Trophoblast cell (in vitro differentiated cells and primary cell): ENCODE data around the gene TMEM91.

ENCODE experiments used
- DNase-seq, 2 donors: peaks; one replicate each; pipeline ENCODE4 v3.0.0-alpha.2; 2016
- H2AFZ ChIP-seq: 2 replicates; pipeline ENCODE4 v1.6.1; 2013; ENCODE audit warnings: low read length, moderate library complexity, mild to moderate bottlenecking; ENCODE audit not compliant: insufficient read depth, poor library complexity
- H2AK5ac ChIP-seq: 2 replicates; pipeline ENCODE4 v1.6.1; 2013; ENCODE audit warnings: mild to moderate bottlenecking, low read length
- H2BK120ac ChIP-seq: 2 replicates; pipeline ENCODE4 v1.6.1; 2013; ENCODE audit warnings: low read length, mild to moderate bottlenecking, moderate library complexity; ENCODE audit not compliant: insufficient read depth, poor library complexity
- H2BK12ac ChIP-seq: 2 replicates; pipeline ENCODE4 v1.6.1; 2013; ENCODE audit warnings: mild to moderate bottlenecking, low read length, moderate library complexity
- H2BK5ac ChIP-seq: 2 replicates; pipeline ENCODE4 v1.6.1; 2013; ENCODE audit warnings: low read length, low read depth, moderate library complexity, mild to moderate bottlenecking; ENCODE audit not compliant: poor library complexity
- H3K14ac ChIP-seq: 2 replicates; pipeline ENCODE4 v1.6.1; 2013; ENCODE audit warnings: mild to moderate bottlenecking, low read length
- H3K18ac ChIP-seq: 2 replicates; pipeline ENCODE4 v1.6.1; 2013; ENCODE audit warnings: mild to moderate bottlenecking, low read length
- H3K23ac ChIP-seq: 2 replicates; pipeline ENCODE4 v1.6.1; 2013; ENCODE audit warnings: low read length
- H3K27ac ChIP-seq: 2 replicates; pipeline ENCODE4 v1.5.1; 2013; ENCODE audit warnings: low read depth, mild to moderate bottlenecking, inconsistent platforms, low read length, moderate library complexity
- H3K27me3 ChIP-seq: 2 replicates; pipeline ENCODE4 v1.6.1; 2013; ENCODE audit warnings: inconsistent platforms, mild to moderate bottlenecking, low read length, moderate library complexity; ENCODE audit not compliant: insufficient read depth
- H3K36me3 ChIP-seq, 2 experiments: 1 replicate in 1 of 2; 2 replicates in 1 of 2; pipeline ENCODE4 v1.6.1; 2013; ENCODE audit warnings: low read length in 2 of 2, mild to moderate bottlenecking in 2 of 2, moderate library complexity in 1 of 2; ENCODE audit not compliant: insufficient read depth in 2 of 2, control insufficient read depth in 1 of 2
- H3K4ac ChIP-seq: 2 replicates; pipeline ENCODE4 v1.6.1; 2013; ENCODE audit warnings: low read depth, mild to moderate bottlenecking, low read length, moderate library complexity
- H3K4me1 ChIP-seq, 2 experiments: 1 replicate in 1 of 2; 2 replicates in 1 of 2; pipeline ENCODE4 v1.6.1; 2013; ENCODE audit warnings: low read length in 2 of 2, mild to moderate bottlenecking in 2 of 2, moderate library complexity in 1 of 2; ENCODE audit not compliant: insufficient read depth in 2 of 2, control insufficient read depth in 1 of 2
- H3K4me2 ChIP-seq: 2 replicates; pipeline ENCODE4 v1.6.1; 2013; ENCODE audit warnings: inconsistent platforms, mild to moderate bottlenecking, low read length, moderate library complexity
- H3K4me3 ChIP-seq: 2 replicates; pipeline ENCODE4 v1.5.1; 2013; ENCODE audit warnings: mild to moderate bottlenecking, low read depth, low read length, inconsistent platforms
- H3K79me1 ChIP-seq: one replicate; pipeline ENCODE4 v1.6.1; 2013; ENCODE audit warnings: low read length
- H3K79me2 ChIP-seq: 2 replicates; pipeline ENCODE4 v1.6.1; 2013; ENCODE audit warnings: low read length, mild to moderate bottlenecking; ENCODE audit not compliant: control insufficient read depth, insufficient read depth, poor library complexity
- H3K9ac ChIP-seq: 2 replicates; pipeline ENCODE4 v1.6.1; 2013; ENCODE audit warnings: mild to moderate bottlenecking, low read length
- H3K9me3 ChIP-seq: 2 replicates; pipeline ENCODE4 v1.6.1; 2013; ENCODE audit warnings: low read depth, mild to moderate bottlenecking, control low read depth, inconsistent platforms, low read length; ENCODE audit not compliant: insufficient read depth
- H4K12ac ChIP-seq: 2 replicates; pipeline ENCODE4 v1.6.1; 2013; ENCODE audit warnings: low read depth, mild to moderate bottlenecking, low read length, moderate library complexity
- H4K8ac ChIP-seq: 2 replicates; pipeline ENCODE4 v1.6.1; 2013; ENCODE audit warnings: low read depth, mild to moderate bottlenecking, low read length, moderate library complexity
- H4K91ac ChIP-seq: one replicate; pipeline ENCODE4 v1.6.1; 2013; ENCODE audit warnings: low read depth, mild to moderate bottlenecking, low read length, moderate library complexity
- WGBS: extraction: QIAGEN DNeasy Blood & Tissue Kit; methylation state at CpG from one replicate; pipeline ENCODE4 v1.1.7; 2013; ENCODE audit warnings: missing lambda C conversion rate; ENCODE audit not compliant: insufficient read length, insufficient coverage; ENCODE audit errors: extremely low coverage; 5-methylcytosine and 5-hydroxymethylcytosine counted together

TMEM91 gene

GRCh38 chr19:41398598-41398997 is 22.3 kb downstream of the TMEM91 start:
- peaks cover 5% of the 10 kb centered on the region for H3K79me2 ChIP-seq
- no peak overlapping the region for H4K12ac ChIP-seq
- no peak for DNase-seq
- H3K79me1 ChIP-seq = peaks cover 4% of the 10 kb centered on the region
- H3K4me2 ChIP-seq = peak overlapping the region; percentile 89
- H2BK12ac ChIP-seq = no peak overlapping the region
- no peak overlapping the region for H2BK120ac ChIP-seq
- no peak overlapping the region for H4K8ac ChIP-seq
- H2AFZ ChIP-seq = no peak overlapping the region
- H3K9me3 ChIP-seq = no peaks in the 10 kb centered on the region
- H2BK5ac ChIP-seq = no peak overlapping the region
- no CpG with 5 or more reads among the region's 3 CpGs for WGBS
- H4K91ac ChIP-seq = no peak overlapping the region
- H3K4me3 ChIP-seq = no peak overlapping the region
- no peaks in the 10 kb centered on the region for H3K36me3 ChIP-seq
- H3K23ac ChIP-seq = no peak overlapping the region
- H3K4ac ChIP-seq = no peak overlapping the region
- no peak overlapping the region for H3K27ac ChIP-seq
- no peak overlapping the region for H3K14ac ChIP-seq
- peak overlapping the region; percentile 55 for H3K18ac ChIP-seq
- H3K4me1 ChIP-seq = peaks cover 3% of the 10 kb centered on the region in 2 experiments
- no peak overlapping the region for H2AK5ac ChIP-seq
- no peak overlapping the region for H3K9ac ChIP-seq
- no peaks in the 10 kb centered on the region for H3K27me3 ChIP-seq

- no peak for DNase-seq
- Histone ChIP-seq H3K4ac (no peak overlapping the region), H3K27me3 (no peaks in the 10 kb centered on the region), H3K79me1 (peaks cover 4% of the 10 kb centered on the region), H2BK120ac (no peak overlapping the region), H4K8ac (no peak overlapping the region), H3K14ac (no peak overlapping the region), H4K12ac (no peak overlapping the region), H3K27ac (no peak overlapping the region), H3K23ac (no peak overlapping the region), H3K36me3 (no peaks in the 10 kb centered on the region), H3K79me2 (peaks cover 5% of the 10 kb centered on the region), H3K9ac (no peak overlapping the region), H2AFZ (no peak overlapping the region), H3K9me3 (no peaks in the 10 kb centered on the region), H3K4me1 (peaks cover 3% of the 10 kb centered on the region in 2 experiments), H3K4me2 (no peak overlapping the region), H2BK12ac (no peak overlapping the region), H4K91ac (no peak overlapping the region), H2AK5ac (no peak overlapping the region), H3K18ac (no peak overlapping the region), H3K4me3 (no peak overlapping the region), H2BK5ac (no peak overlapping the region)
- no CpG with 5 or more reads among the region's 3 CpGs for WGBS
Observed at GRCh38 chr19:41399091-41399490, 22.8 kb downstream of the TMEM91 start.

GRCh38 chr19:41399525-41399924 is 23.2 kb downstream of the TMEM91 start:
- Histone ChIP-seq H3K79me1 (peaks cover 4% of the 10 kb centered on the region), H3K23ac (no peak overlapping the region), H3K4me1 (peaks cover 3% of the 10 kb centered on the region in 2 experiments), H3K36me3 (no peaks in the 10 kb centered on the region), H3K27ac (no peak overlapping the region), H3K27me3 (no peaks in the 10 kb centered on the region), H2AK5ac (no peak overlapping the region), H2BK5ac (no peak overlapping the region), H3K9ac (no peak overlapping the region), H3K79me2 (peaks cover 5% of the 10 kb centered on the region), H2BK120ac (no peak overlapping the region), H3K4me3 (no peak overlapping the region), H3K18ac (no peak overlapping the region), H3K9me3 (no peaks in the 10 kb centered on the region), H2AFZ (no peak overlapping the region), H3K14ac (no peak overlapping the region), H4K8ac (no peak overlapping the region), H4K12ac (no peak overlapping the region), H3K4ac (no peak overlapping the region), H4K91ac (no peak overlapping the region), H2BK12ac (no peak overlapping the region), H3K4me2 (no peak overlapping the region)
- DNase-seq = no peak
- WGBS = no CpG with 5 or more reads among the region's 2 CpGs

- H3K4ac ChIP-seq = no peak overlapping the region
- H3K9me3 ChIP-seq = no peaks in the 10 kb centered on the region
- H2BK120ac ChIP-seq = no peak overlapping the region
- H3K79me1 ChIP-seq = peaks cover 4% of the 10 kb centered on the region
- H2BK5ac ChIP-seq = no peak overlapping the region
- H3K4me1 ChIP-seq = peaks cover 3% of the 10 kb centered on the region in 2 experiments
- no peak overlapping the region for H3K14ac ChIP-seq
- no peak overlapping the region for H3K23ac ChIP-seq
- no peaks in the 10 kb centered on the region for H3K36me3 ChIP-seq
- H4K12ac ChIP-seq = no peak overlapping the region
- no peak overlapping the region for H4K8ac ChIP-seq
- H3K18ac ChIP-seq = no peak overlapping the region
- WGBS = no CpG with 5 or more reads among the region's 4 CpGs
- no peak for DNase-seq
- no peak overlapping the region for H3K4me2 ChIP-seq
- H3K79me2 ChIP-seq = peaks cover 5% of the 10 kb centered on the region
- H2AK5ac ChIP-seq = no peak overlapping the region
- H3K27ac ChIP-seq = no peak overlapping the region
- H3K27me3 ChIP-seq = no peaks in the 10 kb centered on the region
- H3K4me3 ChIP-seq = no peak overlapping the region
- no peak overlapping the region for H2BK12ac ChIP-seq
- no peak overlapping the region for H4K91ac ChIP-seq
- no peak overlapping the region for H3K9ac ChIP-seq
- H2AFZ ChIP-seq = no peak overlapping the region
Observed at GRCh38 chr19:41401483-41401882, 25.1 kb downstream of the TMEM91 start.
